Osteocyte (in vitro differentiated cells): ENCODE data around the gene ADAM8. TPM values are rescaled to one million over a fixed set of nuclear protein-coding genes. Genes with fewer than 3 reads are reported as not detected.

Experiments
- DNase-seq: peaks from one replicate; pipeline ENCODE4 v3.0.0; 2021; ENCODE audit warnings: mixed read lengths; ENCODE audit not compliant: unreplicated experiment; ENCODE audit errors: extremely low spot score
- H3K27ac Mint-ChIP-seq: one replicate; pipeline ENCODE4 v1.8.0; 2021; ENCODE audit warnings: mild to moderate bottlenecking, mixed read lengths; ENCODE audit not compliant: unreplicated experiment
- H3K27me3 Mint-ChIP-seq: one replicate; pipeline ENCODE4 v1.8.0; 2021; ENCODE audit warnings: mixed read lengths; ENCODE audit not compliant: unreplicated experiment
- H3K36me3 Mint-ChIP-seq: one replicate; pipeline ENCODE4 v1.8.0; 2021; ENCODE audit warnings: mixed read lengths; ENCODE audit not compliant: unreplicated experiment
- H3K4me1 Mint-ChIP-seq: one replicate; pipeline ENCODE4 v1.8.0; 2021; ENCODE audit warnings: mixed read lengths; ENCODE audit not compliant: unreplicated experiment
- H3K4me3 Mint-ChIP-seq: one replicate; pipeline ENCODE4 v1.8.0; 2021; ENCODE audit warnings: mild to moderate bottlenecking, moderate library complexity, mixed read lengths; ENCODE audit not compliant: unreplicated experiment
- H3K9me3 Mint-ChIP-seq: one replicate; pipeline ENCODE4 v1.8.0; 2021; ENCODE audit warnings: mixed read lengths; ENCODE audit not compliant: unreplicated experiment
- CTCF ChIP-seq: fragments of 200-600 bp; sonication (generic); IDR thresholded peaks from 2 replicates; pipeline ENCODE4 v1.5.0; 2021; ENCODE audit warnings: antibody characterized with exemption, mild to moderate bottlenecking, moderate library complexity
- total RNA-seq: library from RNA; stranded (reverse); gene quantifications from 2 replicates; pipeline ENCODE4 v1.2.1, GENCODE V29; 2021

Gene ADAM8
- total RNA-seq, 1 donor from 2014 or later, result 2.9 TPM

GRCh38 chr10:133258066-133258817 is 18.4 kb downstream of the ADAM8 start:
- H3K27me3 Mint-ChIP-seq, result peaks cover 1% of the 10 kb centered on the region
- no peaks in the 10 kb centered on the region for H3K36me3 Mint-ChIP-seq
- no peak overlapping the region for H3K4me3 Mint-ChIP-seq
- TF ChIP-seq CTCF, result no peak
- no peaks in the 10 kb centered on the region for H3K9me3 Mint-ChIP-seq
- H3K27ac Mint-ChIP-seq, result no peak overlapping the region
- H3K4me1 Mint-ChIP-seq, result peaks cover 30% of the 10 kb centered on the region
- no peak for DNase-seq

GRCh38 chr10:133257489-133258065 is 19.1 kb downstream of the ADAM8 start:
- H3K27me3 Mint-ChIP-seq, result peaks cover 2% of the 10 kb centered on the region
- no peak overlapping the region for H3K27ac Mint-ChIP-seq
- peak; percentile 26 for TF ChIP-seq CTCF
- H3K4me1 Mint-ChIP-seq, result peaks cover 30% of the 10 kb centered on the region
- H3K4me3 Mint-ChIP-seq, result no peak overlapping the region
- no peaks in the 10 kb centered on the region for H3K9me3 Mint-ChIP-seq
- no peak for DNase-seq
- no peaks in the 10 kb centered on the region for H3K36me3 Mint-ChIP-seq

GRCh38 chr10:133255323-133255722 is 21.3 kb downstream of the ADAM8 start:
- peaks cover 18% of the 10 kb centered on the region for H3K4me1 Mint-ChIP-seq
- H3K36me3 Mint-ChIP-seq, result no peaks in the 10 kb centered on the region
- H3K27ac Mint-ChIP-seq, result no peak overlapping the region
- no peaks in the 10 kb centered on the region for H3K9me3 Mint-ChIP-seq
- DNase-seq, result no peak
- TF ChIP-seq CTCF, result no peak
- no peak overlapping the region for H3K4me3 Mint-ChIP-seq
- peaks cover 7% of the 10 kb centered on the region for H3K27me3 Mint-ChIP-seq

GRCh38 chr10:133254421-133255120 is 22.1 kb downstream of the ADAM8 start:
- Mint-ChIP-seq H3K4me1 (peaks cover 11% of the 10 kb centered on the region), H3K27ac (no peak overlapping the region), H3K4me3 (no peak overlapping the region), H3K27me3 (peaks cover 11% of the 10 kb centered on the region), H3K9me3 (no peaks in the 10 kb centered on the region), H3K36me3 (no peaks in the 10 kb centered on the region)
- TF ChIP-seq CTCF, result no peak
- no peak for DNase-seq

GRCh38 chr10:133253361-133253955 is 23.2 kb downstream of the ADAM8 start:
- no peak for TF ChIP-seq CTCF
- Mint-ChIP-seq H3K36me3 (no peaks in the 10 kb centered on the region), H3K27me3 (peaks cover 15% of the 10 kb centered on the region), H3K9me3 (no peaks in the 10 kb centered on the region), H3K4me3 (no peak overlapping the region), H3K4me1 (peaks cover 4% of the 10 kb centered on the region), H3K27ac (no peak overlapping the region)
- no peak for DNase-seq
